Germinal center (tissue), 1 donor: Measurements from ENCODE around the gene TMEM92.

Experiments used
- DNase-seq: peaks from one replicate; pipeline ENCODE4 v3.0.0; 2012; ENCODE audit warnings: mixed read lengths, low spot score

The TMEM92 gene

DNA sequence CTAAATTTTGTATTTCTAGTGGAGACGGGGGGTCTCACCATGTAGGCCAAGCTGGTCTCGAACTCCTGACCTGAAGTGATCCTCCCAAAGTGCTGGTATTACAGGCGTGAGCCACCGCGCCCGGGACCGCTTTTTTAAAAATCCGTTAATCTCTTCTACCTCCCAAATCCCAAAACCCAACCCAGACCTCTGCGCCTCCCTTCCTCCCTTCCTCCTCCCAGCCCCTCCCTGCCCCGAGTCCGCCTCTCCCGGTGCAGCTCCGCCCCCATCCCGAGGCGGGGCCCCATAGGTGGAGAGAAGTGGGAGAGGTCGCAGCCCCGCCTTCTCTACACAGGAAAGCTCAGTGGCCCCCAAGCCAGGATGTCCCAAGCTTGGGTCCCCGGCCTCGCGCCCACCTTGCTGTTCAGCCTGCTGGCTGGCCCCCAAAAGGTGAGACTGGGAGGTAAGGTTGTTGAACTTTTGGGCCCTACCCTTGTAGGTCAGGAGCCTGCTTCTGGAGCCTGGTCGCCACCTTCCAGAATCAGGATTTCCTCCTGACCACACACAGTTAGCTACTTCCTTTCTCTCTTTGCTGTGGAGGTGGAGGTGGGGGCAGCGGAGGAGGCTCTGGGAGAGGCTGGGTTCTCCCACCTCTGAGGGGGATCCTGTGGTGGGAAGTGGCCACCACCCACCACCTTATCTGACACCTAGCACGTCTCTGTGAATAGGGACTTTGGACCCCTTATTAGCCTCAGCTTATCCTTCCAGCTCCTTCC lies at the start of gene TMEM92:
Gene TMEM92 (plus strand): TSS at position 325 of the 755 bp plus-strand sequence. CDS start 36 bp downstream, at position 361.
- DNase-seq: no peak

DNA sequence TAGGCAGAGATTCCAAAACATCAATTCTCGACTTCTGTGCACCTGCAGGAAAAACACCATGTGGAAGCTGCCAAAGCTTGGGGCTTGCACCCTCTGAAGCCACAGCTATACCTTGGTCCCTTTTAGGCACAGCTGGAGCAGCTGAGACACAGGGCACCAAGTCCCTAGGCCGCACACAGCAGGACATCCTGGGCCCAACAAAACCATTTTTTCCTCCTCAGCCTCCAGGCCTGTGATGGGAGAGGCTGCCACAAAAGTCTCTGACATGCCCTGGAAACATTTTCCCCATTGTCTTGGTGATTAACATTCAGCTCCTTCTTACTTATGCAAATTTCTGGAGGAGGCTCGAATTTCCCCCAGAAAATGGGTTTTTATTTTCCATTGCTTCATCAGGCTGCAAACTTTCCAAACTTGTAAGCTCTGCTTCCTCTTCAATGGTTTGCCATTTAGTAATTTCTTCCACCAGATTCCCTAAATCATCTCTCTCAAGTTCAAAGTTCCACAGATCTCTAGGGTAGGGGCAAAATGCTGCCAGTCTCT lies 48.5 kb upstream of the TMEM92 start:
- DNase-seq: no peak

DNA sequence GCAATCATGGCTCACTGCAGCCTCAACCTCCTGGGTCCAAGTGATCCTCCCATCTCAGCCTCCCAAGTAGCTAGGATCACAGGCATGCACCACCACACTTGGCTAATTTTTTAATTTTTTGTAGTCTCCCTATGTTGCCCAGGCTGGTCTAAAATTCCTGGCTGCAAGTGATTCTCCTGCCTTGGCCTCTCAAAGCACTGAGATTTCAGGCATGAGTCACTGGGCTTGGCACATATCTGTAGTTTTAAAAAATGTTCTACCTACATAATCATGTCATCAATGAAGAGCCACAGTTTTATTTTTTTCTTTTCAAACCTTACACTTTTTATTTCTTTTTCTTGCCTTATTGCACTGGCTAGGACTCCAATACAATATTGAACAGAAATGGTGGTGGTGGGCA lies 39.7 kb upstream of the TMEM92 start:
- no peak for DNase-seq

DNA sequence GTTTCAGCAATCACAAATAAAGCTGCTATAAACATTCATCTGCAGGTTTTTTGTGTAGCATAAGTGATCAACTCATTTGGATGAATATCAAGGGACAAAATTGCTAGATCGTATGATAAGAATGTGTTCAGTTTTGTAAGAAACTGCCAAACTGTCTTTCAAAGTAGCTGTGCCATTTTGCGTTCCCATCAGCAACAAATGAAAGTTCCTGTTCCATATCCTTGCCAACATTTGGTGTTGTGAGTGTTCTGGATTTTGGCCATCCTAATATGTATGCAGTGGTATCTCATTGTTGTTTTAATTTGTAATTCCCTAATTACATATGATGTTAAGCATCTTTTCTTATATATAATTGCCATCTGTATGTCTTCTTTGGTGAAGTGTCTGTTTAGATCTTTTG lies 36.4 kb upstream of the TMEM92 start:
- no peak for DNase-seq

DNA sequence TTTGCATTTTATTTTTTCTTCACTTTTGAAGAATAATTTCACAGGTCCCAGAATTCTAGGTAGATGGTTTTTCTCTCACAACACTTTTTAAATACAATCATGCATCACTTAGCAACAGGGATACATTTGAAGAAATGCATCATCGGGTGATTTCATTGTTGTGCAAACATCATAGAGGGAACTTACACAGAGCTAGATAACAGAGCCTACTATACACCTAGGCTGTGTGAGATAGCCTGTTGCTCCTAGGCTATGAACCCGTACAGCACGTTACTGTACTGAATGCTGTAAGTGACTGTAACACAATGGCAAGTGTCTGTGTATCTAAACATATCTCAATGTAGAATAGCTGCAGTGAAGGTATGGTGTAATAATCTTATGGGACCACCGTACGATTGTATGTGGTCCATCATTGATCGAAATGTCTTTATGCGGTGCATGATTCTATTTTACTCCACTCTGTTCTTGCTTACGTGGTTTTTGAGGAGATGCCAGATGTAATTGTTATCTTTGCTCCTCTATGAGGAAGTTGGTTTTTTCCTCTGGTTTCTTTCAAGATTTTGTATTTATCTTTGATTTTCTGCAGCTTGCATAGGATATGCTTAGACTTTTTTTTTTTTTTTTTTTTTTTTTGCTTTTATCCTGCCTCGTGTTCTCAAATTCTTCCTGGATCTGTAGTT lies 35.5 kb upstream of the TMEM92 start:
- DNase-seq: no peak

DNA sequence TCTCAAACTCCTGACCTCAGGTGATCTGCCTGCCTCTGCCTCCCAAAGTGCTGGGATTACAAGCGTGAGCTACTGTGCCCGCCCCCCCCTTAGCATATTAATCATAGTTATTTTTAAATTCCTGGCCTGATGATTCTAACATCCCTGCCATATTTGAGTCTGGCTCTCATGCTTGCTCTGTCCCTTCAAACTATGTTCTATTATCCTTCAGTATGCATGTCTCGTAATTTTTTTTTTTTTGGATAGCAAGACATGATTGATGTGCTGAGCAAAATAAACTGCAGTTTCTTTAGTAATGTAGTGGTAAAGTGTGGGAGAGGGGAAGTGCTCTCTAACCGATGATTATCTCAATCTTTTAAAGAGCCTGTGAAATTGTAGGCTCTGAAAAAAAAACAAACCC lies 34.3 kb upstream of the TMEM92 start:
- no peak for DNase-seq

DNA sequence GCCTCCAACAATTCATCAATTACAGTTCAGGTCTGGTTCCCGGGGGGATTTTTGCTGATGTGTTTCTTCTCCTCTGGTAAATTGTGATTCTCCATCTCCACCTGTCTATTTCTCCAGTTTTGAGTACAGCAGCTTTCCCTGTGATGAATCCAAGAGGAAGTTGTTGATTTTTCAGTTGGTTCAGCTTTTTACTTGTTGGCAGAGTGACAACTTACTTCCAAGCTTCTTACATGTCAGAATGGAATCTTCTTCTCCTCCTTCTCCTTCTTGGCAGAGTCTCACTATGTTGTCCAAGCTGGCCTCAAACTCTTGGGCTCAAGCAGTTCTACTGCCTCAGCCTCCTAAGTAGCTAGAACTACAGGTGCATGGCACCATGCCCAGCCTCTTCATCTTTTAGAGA lies 33.4 kb upstream of the TMEM92 start:
- DNase-seq: no peak

DNA sequence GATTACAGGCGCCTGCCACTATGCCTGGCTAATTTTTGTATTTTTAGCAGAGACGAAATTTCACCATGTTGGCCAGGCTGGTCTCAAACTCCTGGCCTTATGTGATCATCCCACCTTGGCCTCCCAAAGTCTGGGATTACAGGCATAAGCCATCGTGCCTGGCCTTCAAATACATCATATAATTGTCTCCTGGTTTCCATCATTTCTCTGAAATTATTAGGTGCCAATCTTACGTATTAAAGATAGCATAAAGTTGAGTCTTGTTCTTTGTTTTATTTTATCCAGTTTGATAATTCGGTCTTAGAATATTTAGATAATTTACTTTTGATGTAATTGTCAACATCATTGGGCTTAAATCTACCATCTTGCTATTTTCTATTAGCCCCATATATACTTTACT lies 32.8 kb upstream of the TMEM92 start:
- no peak for DNase-seq

DNA sequence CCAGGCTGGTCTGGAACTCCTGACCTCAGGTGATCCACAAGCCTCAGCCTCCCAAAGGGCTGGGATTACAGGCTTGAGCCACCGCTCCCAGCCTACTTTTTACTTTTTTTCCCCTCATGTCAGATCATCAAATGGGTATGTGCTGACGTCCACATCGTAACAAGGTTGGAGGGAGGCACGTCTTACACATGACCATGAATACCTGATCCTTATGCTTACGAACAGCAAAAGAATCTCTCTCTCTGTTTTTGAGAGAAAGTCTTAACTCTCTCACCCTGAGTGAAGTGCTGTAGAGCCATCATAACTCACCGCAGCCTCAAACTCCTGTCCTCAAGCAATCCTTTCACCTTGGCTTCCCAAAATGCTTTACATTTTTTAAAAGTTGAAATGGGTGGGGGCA lies 29.5 kb upstream of the TMEM92 start:
- no peak for DNase-seq

DNA sequence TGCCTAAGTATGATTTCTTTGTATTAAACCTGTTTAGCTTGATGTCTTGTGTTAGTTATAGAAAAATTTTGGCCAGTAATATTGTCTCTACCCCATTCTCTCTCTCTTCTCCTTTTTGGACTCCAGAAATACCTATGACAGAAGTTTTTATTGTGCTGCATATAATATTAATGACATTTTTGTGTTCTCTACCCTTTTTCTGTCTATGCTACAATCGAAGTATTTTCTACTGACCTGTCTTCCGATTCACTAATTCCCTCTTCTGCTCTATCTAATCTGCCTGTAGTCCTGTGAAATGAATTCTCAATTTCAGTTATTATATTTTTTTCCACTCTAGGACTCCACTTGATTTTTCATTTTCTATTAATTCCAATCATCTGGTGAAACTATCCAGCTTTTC lies 26.0 kb upstream of the TMEM92 start:
- DNase-seq: no peak

DNA sequence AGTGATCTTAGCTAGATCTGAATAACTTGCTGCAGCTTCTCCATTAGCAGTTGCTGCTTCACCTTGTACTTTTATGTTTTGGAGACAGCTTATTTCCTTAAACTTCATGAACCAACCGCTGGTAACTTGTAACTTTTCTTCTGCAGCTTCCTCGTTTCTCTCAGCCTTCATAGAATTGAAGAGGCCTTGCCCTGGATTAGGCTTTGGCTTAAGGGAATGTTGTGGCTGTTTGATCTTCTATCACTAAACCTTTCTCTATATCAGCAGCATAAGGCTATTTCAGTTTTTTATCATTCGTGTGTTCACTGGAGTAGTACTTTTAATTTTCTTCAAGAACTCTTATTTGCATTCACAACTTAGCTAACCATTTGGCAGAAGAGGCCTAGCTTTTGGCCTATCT lies 21.5 kb upstream of the TMEM92 start:
- no peak for DNase-seq

DNA sequence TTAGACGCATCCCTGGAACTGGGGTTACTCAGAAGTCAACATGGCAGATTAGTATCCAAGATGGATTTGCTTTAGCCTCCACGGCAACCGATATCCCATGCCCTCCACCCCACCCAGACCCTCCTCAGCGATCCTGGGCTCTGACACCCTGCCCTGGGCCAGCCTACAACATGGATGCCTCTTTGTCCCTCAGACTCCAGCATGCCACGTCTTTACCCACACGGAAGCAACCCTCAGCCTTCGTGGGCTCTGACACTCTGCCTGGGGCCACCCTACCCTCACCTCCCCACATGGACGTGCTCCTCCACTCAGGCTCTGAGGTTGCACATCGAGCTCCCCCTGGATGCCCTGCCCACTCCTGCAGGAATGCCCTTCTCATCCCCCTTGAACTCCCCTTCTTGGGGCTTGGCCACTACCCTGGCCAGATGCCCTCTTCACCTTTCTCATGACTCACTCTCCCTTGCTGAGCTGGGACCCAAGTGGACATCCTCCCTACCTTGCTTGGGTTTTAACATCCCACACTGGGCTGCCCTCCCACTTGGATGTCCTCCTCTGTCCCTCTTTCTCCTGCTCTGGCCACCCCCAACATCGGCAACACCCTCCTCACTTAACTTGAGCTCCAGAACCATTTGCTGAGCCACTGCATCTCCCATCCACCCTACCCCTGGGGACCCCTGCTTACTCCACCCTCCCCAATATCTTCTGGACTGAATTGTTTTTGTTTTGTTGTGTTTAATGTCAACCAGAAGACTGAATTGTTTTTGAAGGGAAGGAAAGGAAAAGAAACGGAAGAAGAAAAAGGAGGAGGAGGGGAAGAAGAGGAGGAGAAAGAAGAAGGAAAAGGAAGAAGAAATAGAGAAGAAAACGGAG lies 18.3 kb upstream of the TMEM92 start:
- DNase-seq: no peak

DNA sequence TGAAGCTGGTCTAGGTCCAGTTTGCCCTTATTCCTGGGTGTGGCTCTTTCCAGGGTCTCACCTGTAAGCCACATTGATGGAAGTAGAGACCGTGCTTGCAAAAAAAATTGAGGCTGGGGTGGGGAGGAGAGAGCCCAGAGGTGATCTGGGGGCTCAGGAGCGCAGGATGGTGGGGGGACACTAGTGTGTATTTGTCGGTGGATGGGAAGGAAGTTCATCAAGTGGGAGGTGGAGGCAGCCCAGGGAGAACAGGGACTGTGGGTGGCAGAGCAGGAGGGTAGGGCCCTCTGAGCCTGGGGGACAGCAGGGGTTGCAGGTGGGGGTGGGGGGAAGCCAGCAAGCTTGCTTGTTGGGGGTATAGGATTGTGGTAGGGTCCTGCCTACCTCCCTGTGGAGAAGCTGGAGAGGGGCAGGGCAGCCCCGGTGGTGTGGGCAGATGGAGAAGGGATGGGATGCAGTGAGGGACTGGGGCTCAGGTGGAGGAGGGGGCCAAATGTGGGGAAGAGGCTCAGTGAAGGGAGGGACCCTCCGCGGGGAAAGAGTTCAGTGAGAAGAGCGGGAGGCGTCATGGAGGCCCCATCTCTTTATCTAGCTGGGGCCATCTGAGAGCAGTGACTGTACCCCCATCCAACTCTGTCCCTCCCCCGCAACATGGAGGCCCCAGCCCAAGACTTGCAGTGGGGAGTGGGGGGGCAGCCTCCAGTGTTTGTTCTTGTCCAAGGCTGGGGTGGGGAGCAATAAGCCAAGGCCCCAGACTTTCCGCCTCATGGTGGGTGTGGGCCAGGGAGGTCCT lies 17.2 kb upstream of the TMEM92 start:
- DNase-seq: peak; percentile 2

DNA sequence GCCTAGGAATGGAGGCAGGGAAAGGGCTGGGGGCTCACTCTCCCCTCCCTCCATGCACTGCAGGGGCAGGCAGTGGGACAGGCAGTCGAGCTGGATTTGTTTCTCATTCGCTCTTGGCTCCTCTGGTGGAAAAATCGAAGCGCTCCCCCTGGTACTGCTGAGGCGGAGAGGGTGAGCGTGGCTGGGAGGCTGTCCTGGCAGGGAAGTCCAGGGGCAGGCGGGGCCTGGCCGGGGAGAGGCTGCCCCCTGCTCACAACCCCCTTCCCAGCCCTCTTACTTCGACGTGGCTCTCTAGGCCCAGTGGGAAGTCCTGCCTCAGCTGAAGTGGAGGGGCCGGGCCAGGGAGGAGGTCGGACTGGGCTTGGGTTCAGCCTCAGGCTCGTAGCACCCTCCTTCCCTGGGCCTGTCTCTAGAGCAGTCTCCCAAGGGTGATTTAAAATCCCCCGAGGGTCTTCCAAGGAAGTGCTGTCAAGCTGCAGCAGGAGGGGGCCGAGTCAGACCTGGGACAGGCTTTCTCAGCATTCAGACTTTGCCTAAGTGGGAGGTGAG lies 16.5 kb upstream of the TMEM92 start:
- DNase-seq: no peak

DNA sequence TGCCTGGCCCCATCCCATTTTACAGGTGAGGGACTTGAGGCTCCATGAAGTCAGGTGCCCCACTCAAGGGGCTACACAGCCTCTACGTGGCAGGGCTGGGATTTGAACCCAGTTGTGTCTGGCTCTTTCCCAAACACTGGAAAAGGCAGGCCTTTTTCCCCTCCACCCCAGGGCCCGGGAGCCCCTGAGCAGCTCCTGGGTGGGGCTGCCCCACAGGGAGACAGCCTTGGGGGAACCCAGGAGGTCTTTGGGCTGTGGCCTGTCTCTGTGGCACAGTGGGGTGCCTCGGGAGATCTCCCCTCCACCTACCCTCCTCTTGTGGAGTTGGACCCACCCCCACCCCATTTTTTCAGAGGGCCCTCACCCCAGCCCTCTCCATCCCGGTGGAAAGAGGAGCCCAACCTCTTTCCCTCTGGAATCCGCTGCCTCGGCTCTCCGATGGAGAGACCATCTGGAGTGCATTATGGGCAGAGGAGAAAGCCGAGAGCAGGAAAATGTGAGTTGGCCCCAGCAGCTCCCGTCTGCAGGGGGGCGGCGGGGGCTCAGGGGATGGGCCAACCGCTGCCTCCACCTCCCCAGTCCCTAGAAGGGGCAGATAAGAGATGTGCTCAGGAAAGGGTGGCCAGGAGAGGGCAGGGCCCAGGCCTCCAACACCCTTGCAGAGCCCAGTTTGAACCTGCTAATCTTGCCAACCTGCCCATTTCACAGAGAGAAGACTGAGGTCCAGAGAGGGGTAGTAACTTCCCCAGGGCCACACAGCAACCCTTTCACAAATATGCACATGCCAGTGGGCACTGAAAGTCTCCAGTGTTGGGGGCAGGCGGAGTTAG lies 15.4 kb upstream of the TMEM92 start:
- DNase-seq: peak; percentile 2

DNA sequence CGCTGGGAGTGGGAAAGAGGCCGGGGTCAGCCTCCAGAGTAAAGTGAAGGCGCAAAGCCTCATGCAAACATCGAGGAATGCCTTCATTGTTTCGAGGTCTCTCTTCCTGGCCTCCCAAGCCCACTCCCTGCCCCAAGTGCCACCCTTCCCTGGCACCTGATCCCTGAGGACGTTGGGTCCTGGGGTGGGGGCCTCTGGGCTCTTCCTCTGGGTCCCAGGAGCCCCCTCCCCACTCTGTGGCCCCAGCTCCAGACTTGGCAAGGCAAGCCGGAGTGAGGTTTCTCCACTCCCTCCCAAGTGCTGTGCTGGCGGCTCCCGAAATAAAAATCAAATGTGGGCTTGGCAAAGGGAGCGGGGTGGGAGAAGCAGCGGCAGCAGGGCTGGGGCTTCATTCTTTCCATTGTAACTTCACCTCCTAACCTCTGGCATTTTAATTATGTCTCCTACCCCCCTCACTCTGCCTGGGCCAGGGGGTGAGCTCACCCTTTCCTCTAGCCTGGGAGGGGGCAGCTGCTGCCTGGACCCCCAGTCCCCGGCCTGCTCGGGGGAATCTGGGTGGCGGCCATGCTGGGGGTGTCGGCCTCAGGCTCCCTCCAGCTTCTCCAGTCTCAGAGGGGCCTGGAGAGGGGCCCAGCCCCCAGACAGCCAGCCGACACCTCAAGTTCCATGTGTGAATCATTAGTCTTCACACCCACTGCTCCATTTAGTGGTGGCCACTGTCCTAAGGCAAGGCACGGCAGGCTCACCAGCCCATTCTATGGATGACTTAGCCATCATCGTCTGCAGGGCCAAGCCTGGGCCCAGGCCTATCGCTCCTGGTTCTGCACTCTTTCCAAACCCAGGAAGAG lies 14.6 kb upstream of the TMEM92 start:
- no peak for DNase-seq

DNA sequence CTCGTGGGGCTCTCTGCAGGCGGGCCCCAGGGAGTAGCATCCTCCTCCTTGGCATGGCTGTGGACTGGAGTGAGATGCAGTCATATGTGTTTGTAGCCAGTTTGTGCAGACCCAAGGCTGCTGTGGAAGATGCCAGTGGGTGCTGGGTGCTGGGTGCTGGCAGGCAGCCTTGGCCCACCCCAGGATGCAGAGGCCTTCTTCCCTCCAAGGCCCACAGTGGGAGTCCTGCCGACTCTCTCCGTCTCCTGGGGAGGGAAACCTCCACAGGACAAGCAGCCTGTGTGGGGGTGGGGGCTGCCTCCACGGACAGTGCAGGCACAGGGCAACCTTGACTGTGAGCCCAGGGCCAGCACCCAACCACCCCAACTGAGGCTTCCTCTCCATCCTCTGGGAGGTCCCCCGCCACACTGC lies 13.8 kb upstream of the TMEM92 start:
- DNase-seq: no peak

DNA sequence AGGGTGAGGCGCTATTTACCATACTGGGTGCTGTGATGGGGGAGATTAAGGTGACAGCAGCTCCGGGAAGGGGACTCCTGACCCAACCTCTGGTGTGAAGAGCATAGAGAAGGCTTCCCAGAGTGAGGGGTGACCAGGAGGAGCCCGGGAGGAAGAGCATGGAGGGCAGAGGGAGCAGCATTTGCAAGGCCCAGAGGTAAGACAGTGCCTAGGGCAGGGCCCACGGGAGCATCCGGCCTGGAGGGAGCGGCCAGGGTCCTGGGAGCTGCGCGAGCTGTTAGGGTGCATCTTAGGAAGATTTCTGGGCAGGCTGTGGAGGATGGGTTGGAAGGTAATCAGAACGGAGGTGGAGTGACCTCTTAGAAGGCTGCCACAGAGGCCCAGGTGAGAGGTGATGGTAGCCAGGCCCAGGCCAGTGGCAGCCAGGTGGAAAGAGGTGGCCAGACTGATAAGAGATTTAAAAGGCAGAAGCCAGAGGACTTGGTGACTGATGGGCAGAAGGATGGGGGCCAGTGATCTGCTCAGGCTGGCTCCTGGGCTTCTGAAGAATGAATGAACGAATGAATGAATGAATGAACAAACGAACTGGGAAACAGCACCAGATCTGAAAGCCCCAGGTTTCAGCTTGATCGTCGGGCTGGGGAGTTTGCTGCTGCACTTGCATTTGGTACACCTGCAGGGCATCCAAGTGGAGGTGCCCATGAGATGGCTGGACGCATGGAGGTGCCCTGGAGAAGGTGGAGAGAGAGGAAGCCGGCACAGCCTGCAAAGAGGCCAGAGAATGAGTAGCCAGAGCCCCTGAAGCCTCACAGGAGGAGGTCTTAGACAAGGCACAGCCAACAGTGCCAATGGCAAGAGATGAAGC lies 13.0 kb upstream of the TMEM92 start:
- no peak for DNase-seq
